ENCODE results near the gene CHRNA7.

The CHRNA7 gene

DNA sequence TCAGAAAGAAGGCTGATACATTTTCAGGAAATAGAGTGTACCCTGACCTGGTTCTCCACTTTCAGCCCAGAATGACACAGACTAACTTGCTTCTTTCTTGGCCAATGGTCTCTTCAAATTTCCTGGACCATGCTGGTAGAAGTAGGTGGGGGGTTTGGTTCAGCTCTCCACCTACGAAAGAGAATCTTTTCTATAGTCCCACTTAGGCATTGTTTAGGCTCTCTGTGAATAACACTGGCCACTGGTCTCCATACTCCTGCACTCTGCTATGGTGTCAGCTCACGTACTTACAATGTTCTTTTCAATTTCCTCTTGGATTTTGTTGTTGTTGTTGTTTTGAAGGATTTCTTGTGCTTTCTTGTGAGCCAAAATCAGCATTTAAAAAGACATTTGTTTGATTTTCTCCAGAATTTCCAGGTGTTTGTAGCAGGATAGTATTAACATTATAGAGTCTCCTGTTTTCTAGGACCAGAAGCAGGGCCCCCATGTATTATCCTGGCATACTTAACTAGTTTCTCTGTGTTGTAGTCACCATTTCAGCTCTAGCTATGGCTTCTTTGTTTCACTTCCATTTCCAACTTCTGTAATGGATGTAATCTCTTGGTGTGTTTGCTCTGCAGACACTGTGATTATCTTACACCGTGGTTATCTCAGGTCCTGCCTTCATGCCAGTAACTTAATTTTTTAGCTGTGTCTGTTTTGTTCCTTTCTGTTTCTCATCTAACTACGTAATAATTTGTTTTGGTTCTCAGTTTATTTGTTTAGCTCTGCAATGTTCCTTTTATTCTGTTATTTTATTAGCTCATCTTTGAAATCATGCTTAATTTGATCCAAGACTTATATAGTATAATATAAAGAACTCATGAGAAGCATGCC is 61.4 kb downstream of the CHRNA7 start:
- DNase-seq, result peak; percentile 36

DNA sequence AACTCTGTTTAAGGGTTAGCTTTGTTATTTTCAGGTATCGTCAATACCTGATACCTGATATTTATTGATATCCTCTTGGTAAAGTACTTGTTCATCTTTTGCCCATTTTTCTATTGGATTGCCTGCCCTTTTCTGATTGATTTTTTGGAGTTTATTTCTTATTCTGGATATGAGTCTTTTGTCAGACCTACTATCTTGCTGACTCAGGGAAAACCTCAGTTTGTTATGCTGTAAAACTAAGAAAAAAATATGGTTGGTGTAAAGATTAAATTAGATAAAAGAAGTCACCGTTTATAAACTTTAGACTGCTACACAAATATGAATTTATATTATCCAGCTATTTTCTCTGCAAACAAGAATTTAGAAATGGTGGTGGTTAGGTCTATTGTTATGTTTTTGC is 65.9 kb downstream of the CHRNA7 start:
- DNase-seq, result no peak

DNA sequence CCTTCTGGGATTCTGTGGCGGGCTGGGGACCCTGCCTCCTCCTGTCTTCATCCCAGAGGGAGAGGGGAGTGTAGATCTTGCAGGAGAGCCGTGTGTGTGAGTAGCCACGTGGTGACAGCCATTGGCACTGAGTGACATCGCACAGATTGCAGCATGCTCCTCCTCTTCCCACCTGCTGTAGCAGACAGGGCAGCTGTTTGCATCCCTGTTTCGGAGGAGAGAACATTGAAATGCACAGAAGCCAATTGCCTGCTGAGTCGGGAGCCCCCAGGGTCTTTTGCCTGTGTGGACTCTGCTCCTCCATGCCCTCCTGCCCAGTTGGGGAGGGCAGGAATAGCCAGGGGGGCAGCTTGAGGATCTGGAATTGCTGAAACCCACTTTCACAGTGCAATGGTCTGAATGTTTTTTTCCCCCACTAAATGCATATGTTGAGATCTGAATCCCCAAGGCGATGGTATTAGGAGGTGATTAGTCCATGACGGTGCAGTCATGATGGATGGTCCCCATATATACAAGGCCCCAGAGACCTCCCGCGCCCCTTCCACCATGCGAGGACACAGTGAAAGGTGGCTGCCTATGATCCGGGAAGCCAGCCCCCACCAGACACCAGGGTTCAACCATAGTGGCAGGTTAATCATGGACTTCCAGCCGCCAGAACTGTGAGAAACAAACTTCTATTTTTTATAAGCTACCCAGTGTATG is 66.8 kb downstream of the CHRNA7 start:
- no peak for DNase-seq

DNA sequence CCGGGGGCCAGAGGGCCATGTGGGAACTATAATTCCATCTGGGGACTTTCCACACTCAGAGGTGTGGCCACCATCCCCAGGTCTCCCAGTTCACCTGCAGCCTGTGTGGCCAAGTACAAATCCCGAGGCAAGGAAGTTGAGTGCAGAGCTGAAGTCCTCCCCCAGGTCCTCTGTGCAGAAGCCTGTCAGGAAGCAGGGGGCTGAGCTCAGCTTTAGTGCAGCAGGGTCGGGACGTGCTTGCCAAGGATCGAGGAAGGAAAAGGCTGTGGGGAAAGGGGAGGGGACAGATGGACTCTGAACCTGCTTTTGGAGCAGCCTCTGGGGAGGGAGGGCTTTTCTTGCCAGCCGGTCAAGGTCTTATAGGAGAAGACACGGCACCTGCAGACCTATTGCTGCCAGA is 67.7 kb downstream of the CHRNA7 start:
- no peak for DNase-seq

DNA sequence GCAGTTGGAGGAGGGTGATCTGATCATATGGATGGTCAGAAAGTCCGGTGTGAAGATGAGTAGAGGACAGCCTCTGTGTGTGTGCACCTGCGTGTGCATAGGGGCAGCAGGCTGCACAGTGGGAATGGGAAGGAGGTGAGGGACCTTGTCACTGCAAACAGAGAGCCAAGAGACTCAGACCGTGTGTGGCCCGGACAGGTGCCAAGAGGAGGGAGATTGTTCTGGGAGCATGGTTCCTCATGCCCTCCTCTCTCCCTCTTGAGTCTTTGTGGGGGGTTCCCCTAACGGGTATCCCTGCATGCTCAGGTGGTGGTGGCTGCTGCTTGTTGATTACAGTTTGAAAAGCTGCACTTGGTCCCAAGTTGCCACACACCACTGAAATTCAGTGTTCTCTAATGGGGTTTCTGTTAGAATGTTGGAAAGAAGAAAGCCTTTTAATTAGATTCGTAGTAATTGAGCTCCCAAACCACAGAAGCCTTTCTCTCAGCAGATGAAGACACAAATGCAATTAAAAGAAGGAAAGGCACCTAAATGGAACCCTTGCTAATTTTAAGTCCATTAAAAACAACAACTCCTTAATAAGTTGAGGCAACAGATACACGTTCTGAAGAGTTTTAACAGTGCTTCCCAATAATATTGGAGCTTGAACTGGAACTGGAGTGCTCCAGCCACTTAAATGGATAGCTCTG is 68.9 kb downstream of the CHRNA7 start:
- DNase-seq, result no peak

DNA sequence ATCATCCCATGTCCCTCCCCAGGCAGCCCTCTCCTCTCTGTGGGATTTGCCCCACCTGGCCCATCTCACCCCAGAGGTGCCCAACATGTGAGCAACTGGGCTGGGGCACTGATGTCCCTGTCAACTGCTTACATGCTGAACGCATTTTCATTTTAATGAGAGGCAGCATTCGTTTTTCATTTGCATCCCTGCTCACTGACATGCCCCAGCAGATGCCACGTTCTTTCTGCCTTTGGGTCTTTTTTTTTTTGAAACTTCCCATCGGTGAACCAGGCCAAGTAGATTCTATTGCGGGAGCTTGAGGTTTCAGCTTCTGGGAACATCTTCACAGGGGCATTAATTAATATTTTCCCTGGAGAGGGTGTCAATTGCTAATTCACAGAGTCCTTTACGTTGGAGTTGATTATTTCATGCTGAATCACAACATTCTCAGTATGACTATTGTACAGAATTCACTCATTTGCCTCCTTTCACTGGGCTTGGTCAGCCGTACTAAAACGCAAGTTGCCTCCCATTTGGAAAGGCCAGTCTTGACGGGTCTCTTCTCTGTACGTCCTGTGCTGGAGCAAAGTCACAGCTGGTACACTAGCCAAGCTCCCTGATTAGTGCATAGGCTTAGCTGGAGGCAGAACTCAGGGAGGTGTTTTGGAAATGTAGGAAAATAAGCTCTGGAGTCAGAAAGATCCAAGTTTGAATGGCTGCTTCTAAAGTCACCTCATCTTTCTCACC is 69.8 kb downstream of the CHRNA7 start:
- no peak for DNase-seq

DNA sequence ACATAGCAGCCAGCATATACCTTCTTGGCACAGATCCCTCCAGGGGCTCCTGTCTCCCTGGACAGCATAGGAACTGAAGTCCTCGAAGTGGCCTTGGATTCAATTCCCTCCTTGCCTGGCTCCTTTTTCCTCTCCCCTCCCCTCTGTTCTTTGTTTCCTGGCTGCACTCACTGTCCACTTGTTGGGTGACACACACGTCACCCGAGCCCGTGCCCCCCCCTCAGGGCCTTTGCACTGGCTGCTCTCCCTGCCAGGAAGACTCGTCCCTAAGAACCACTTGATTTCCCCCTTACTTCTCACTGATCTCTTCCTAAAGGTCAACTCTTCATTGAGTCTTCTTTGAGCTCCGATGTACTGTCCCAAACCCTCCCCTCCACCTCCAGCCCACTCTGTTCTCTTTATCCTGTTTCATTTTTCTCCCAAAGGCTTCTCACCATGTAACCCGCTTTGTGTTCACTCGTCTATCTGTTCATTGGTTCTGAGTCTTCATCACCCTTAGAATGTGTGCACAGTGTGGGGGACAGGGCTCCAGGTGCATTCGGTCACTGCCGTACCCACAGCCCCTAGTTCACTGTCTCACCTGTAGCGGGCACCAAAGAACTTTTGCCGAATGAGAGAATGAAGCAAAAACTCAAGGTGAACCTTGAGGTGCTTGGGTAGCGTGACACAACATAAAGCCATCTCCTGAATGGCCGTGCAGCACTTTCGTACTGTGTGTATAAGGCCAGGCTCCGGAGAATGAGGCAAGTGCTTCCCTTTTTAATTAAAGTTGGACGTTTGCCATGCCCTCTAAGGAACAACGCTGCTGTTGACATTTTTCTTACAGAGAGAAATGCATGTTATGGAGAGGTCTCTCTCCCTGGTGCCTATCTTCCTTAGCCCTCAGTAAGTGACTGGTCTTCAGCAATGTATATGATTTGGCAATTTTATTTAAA is 74.0 kb downstream of the CHRNA7 start:
- DNase-seq, result no peak

DNA sequence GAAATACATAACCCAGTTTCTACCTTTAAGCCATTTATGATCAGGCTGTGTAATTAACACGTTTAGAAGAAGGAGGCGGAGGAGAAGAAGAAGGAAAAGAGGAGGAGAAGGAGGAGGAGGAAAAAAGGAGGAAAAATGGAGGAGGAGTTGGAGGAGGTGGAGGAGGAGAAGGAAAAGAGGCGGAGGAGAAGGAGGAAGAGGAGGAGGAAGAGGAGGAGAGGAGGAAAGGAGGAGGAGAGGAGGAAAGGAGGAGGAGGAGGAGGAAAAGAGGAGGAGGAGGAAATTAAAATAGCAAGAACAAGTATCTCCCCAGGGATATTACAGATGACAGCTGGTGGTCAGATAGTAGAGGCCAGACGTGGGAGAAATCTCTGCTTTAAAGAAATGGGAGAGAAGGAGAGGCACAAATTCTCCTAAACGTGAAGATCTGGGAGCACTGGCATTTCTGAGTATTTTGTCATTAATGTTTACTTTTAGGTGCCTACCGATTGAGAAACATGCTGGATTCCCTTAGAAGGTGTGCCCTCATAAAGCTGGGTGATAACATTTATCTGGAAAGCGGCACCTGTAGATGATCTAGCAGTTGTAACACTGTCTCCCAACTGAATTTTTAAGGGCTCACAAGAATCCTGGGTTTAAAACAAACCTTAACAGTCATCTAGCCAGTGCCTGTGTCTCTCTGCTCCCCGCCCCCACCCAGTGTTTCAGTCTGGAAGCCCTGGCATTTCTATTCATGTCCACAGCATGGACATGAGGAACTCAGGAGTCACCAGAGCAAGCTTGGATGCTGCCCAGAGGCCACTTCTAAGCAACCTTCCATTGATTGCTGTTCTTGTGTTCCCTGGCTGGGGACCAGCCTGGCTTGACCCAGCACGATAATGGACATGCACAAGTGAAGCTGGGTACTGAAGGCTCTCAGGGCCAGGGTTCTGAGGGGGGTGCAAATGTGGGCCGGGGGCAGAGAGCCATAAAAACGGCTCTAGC is 75.2 kb downstream of the CHRNA7 start:
- no peak for DNase-seq

DNA sequence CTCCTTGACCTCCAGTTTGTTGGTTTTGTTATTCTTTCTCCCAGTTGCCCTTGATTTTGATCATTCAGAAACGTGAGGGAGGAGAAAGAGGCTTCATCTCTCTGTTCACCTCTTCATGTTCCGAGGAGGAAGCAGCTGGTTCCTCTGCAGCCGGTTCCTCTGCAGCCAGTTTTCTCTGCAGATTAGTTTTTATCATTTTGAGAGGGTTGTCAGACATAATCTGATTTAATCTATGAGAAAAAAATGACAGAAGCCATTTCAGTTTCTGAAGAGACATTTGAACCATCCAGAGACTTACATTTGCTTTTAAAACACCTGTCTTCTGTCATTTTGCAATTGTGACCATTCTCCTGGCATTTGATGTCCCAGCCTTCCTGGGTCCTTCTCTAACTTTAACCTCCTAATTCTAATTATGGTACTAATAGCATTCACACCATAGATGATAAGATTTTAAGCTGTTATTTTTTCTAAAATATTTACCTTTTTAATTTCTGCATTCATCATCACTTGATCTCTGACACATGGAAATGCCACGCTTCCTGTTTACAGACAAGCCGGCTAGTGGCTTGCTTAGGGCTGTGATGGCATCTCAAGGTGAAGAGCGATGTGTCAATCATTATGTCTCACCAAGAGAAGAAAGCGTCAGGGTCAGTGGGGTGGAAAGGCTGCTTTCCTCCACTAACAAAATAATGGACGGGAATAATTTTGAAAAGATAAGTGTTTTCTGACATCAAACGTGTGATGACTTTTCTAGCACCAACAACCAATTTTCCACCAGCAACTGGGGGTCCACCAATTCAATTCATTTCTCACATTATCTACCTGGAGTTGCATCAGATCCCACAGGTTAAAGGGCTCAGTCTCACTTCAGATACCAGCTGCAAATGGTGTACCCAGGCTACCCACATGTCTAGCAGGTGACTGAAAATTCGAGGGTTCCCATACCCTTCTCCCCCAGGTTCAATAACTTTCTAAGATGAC is 76.4 kb downstream of the CHRNA7 start:
- DNase-seq, result no peak

DNA sequence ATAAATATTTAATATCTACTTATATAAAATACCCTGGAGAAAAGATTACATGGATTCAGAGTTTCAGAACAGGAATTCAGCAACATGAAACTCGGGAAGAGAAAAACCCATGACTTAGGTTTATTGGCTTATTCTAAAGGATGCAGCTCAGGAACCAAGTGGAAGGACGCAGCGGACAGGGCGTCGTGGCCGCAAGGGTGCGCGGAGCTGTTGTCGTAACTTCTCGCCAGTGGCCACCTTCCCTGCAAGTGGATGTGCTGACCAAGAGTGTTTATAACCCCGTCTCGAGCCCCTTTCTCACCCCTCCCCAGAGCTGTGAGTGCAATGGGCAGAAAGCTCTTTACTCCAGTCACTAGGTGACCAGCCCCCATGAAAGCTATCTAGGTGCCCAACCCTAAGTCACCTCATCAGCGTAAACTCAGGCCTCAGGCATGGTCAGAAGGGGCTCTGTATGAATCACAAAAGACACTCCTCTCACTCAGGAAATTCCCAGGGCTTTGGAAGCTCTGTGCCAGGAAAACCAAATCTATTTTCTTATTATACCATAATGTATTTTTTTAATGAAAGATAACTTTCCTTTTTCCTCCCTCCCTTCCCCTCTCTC is 77.3 kb downstream of the CHRNA7 start:
- DNase-seq, result no peak

DNA sequence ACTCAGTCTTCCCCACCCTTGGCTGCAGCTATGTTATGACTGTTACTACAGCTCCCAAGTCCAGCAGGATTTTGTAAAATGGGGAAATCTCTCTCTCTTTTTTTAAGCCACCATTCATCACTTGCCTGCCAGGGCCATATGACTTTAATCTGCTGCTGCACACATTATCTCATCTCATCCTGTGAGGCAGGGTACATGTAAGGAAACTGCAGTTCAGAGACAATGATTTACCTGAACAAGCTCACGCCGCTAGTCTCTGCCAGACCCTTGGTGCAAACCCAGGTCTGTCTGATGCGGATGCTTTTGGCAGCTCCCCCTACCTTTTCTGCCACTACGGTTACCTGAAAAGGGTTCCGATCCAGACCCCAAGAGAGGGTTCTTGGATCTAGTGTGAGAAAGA is 78.3 kb downstream of the CHRNA7 start:
- DNase-seq, result no peak

DNA sequence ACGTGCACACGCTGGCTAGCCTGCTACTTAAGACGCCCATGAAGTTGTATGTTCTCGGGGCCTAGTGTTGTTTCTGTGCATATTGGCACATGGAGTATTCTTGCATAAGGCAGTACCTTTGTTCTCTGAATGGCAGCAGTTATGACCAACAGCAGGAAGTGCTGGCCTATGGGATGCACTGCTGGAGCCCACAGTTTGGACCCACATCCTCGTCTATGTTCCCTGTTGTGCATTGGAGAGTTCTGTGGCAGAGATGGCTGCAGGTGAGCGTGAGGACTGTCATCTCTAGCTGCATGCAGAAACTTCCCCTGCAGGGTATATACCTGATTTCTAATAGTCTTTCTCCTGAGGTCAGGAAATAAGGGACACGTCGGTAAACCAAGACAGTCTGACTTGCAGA is 81.8 kb downstream of the CHRNA7 start:
- DNase-seq, result no peak

DNA sequence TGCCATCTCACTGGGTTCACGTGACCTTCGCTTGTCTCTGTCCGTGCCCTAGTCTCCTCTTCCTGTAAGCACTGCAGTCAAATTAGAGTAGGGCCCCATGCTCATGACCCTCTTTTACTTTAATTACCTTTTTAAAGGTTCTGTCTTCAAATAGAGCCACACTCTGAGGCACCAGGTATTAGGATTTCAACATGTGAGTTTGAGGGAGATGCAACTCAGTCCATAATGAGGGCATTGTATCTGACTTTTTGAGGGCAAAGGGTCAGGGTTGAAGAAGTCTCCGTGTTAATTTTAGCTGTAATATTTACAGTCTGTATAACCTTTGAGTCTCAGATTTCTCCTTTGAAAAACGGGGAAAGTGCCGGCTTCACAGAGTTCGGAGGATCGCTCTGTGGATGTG is 82.9 kb downstream of the CHRNA7 start:
- no peak for DNase-seq

DNA sequence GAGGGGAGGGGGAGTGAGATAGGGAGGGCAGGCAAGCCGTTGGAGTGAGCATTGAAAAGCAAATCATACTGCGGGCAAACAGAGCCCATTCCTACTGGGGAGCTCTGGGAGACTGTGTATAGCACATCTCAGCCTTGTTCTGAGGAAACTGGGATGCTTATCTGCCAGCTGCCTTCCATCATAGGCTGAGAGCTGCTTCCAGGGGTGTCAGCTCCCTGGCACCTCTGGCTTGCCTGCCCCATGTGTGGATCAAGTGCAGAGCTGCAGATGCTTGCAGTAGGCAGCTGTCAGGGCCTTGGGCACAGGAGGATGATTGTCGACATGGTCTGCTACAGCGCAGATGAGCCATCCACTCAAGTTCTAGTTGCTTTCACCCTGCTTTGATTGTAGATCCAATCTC is 86.8 kb downstream of the CHRNA7 start:
- DNase-seq, result no peak

DNA sequence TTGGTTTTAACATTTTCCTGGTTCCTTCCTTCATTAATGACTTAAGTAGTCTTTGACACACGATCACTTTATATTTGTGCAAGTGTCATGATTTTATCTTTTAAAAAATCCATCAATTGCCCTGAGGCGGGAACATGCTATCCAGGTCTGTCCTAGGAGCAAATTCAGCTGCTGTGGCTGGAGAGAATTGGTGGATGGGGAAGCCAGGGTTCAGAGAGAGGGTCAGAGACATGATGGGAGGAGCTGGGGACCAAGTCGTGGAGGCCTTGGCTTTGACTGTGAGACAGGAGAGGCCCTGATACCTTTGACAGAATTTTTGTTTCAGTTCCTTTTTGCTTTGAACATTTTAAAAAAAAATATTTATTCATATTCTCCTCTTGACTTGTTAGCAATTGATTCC is 89.0 kb downstream of the CHRNA7 start:
- no peak for DNase-seq

DNA sequence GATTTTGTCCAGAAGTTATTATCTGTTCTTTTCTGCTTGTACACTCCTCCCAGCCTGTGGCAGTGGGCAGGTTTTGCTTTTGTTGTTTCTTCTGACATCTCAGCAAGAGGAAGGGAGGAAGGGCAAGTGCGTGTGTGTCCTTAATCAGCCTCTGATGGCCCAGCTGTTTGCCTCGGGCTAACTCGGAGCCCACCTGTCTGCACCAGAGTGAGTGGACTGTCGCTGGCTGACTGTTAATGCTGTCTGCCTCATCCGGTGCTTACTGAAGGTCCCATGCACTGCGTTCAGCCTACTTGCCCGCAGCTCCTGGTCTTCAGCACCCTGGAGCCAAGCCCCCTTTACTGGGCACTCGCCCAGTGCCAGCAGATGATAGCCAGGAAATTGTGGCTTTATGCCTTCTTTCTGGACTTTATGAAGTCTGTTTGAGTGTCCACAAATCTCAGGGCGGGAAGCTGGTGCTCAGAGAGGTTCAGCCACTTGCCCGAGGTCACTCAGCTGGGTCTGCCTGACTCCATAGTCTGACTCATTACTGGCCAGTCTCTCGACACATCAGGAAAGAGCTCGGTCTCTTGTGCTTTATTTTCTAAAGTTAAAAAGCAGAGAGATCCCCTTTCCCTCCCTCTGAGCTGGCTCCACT is 89.5 kb downstream of the CHRNA7 start:
- no peak for DNase-seq

DNA sequence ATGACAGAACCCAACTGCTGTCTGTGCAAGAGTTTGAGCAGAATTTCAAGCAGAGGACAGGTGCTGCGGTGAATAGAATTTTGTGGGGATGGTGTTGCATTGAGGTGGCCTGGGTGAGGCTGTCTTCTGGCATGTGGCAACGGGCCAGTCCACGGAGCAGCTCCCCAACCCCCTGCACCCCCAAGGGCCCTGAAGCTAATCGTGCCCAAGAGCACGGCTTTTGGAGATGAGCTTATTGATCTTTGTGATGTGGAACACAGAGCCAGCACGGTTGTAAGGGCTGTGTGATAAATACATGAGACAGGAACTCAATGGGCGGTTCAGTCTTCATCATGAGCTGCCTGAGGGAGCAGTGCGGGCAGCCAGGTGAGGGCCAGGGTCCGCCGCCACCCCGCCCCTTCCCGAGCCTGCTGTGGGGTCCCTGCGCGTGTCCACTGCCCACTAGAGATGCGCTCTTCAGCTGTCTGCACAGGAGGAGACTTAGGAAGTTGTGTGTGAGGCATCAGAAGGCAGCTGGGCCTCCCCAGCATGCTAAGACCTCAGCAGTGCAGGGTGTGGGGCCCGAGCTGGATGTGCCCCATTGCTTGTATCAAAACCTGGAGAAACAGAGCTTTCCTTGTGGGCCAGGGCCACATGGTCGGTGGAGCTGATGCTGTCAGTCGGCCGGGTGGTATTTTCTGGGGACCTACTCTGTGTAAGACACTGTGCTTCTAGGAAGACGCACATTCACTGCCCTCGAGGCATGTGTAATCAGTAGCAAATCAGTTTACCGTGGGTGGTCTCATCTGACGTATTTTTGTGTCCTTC is 90.5 kb downstream of the CHRNA7 start:
- DNase-seq, result no peak

DNA sequence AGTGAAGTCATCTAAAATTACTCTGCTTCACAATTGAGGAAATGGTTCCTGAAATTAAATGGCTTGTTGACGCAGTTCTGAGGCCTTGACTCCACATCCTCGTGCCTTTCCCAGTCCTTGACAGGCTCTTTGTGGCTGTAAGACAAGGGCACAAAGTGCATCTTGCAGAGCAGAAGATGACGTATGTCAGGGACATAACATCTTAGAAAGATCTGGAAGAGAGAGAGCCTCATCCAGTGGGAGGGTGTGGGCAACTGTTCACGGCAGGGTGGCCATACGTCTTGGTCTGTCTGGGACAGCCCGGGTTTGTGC is 91.0 kb downstream of the CHRNA7 start:
- DNase-seq, result no peak
